ENCODE results near the gene TAF1C. TPM values are rescaled to one million over a fixed set of nuclear protein-coding genes. Genes with fewer than 3 reads are reported as not detected.

The TAF1C gene
- total RNA-seq, 1 experiment from 2014 or later = 79.7 TPM

- H3K36me3 ChIP-seq (ENCODE audit: control insufficient read depth, insufficient read depth, low read length) = no peaks in the 10 kb centered on the region
- ChIA-PET POLR2A (no interaction called here), CTCF (no interaction called here)
- Mint-ChIP-seq H3K36me3 (ENCODE audit: insufficient read depth, unreplicated experiment) (no peaks in the 10 kb centered on the region), H3K9me3 (ENCODE audit: unreplicated experiment) (no peaks in the 10 kb centered on the region), H3K27ac (ENCODE audit: unreplicated experiment) (no peak overlapping the region), H3K4me1 (ENCODE audit: low read depth, unreplicated experiment) (no peaks in the 10 kb centered on the region), H3K27me3 (ENCODE audit: insufficient read depth, unreplicated experiment) (peaks cover 8% of the 10 kb centered on the region), H3K4me3 (ENCODE audit: unreplicated experiment) (no peak overlapping the region)
- H3K27me3 ChIP-seq (replicated peaks; ENCODE audit: control insufficient read depth, insufficient read depth, low read length) = no peaks in the 10 kb centered on the region
- TF ChIP-seq, protein P1, sequence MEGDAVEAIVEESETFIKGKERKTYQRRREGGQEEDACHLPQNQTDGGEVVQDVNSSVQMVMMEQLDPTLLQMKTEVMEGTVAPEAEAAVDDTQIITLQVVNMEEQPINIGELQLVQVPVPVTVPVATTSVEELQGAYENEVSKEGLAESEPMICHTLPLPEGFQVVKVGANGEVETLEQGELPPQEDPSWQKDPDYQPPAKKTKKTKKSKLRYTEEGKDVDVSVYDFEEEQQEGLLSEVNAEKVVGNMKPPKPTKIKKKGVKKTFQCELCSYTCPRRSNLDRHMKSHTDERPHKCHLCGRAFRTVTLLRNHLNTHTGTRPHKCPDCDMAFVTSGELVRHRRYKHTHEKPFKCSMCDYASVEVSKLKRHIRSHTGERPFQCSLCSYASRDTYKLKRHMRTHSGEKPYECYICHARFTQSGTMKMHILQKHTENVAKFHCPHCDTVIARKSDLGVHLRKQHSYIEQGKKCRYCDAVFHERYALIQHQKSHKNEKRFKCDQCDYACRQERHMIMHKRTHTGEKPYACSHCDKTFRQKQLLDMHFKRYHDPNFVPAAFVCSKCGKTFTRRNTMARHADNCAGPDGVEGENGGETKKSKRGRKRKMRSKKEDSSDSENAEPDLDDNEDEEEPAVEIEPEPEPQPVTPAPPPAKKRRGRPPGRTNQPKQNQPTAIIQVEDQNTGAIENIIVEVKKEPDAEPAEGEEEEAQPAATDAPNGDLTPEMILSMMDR (IDR thresholded peaks at IDR 0.05; ENCODE audit: insufficient read depth in 1 of 2, low read depth in 1 of 2, low read length in 1 of 2, severe bottlenecking in 1 of 2, unreplicated experiment in 1 of 2) = no peak
- no peaks in the 10 kb centered on the region; the same call in 1 of the 2 replicates for H3K4me1 ChIP-seq
- intact Hi-C loops (cut with micrococcal nuclease; ENCODE audit: unreplicated experiment) = no loop called here
- DNase-seq = peak in 1 of 2 experiments; percentile 56
- BruUV-seq (replicated peaks) = no TSS peak
- no peak overlapping the region for H3K4me3 ChIP-seq (ENCODE audit: low read depth, low read length)
- no peaks in the 10 kb centered on the region for H3K9me3 ChIP-seq
These were observed 41.5 kb upstream of the TAF1C start for GRCh38 chr16:84228256-84228838.

DNA sequence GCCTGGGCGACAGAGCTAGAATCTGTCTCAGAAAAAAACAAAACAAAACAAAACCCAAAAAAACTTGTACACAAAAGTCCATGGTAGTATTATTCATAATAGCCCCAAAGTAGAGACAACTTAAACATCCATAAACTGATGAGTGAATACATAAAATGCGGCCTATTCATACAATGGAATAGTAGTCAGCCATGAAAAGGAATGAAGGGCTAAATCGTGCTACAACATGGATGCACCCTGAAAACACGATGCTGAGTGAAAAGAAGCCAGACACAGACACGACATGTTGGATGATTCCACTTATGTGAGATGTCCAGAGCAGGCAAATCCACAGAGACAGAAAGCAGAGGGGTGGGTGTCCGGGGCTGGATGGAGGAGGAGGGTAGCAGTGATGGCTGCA is 40.7 kb upstream of the TAF1C start:
- BruUV-seq (replicated peaks) = no TSS peak
- CTCF ChIA-PET = no interaction called here
- TF ChIP-seq, protein P1 (IDR thresholded peaks at IDR 0.05; ENCODE audit: insufficient read depth in 1 of 2, low read depth in 1 of 2, low read length in 1 of 2, severe bottlenecking in 1 of 2, unreplicated experiment in 1 of 2) = no peak
- Histone ChIP-seq H3K36me3 (ENCODE audit: control insufficient read depth, insufficient read depth, low read length) (no peaks in the 10 kb centered on the region), H3K9me3 (no peaks in the 10 kb centered on the region), H3K4me3 (ENCODE audit: low read depth, low read length) (no peak overlapping the region), H3K4me1 (no peaks in the 10 kb centered on the region; the same call in 1 of the 2 replicates), H3K27me3 (replicated peaks; ENCODE audit: control insufficient read depth, insufficient read depth, low read length) (no peaks in the 10 kb centered on the region)
- no peaks in the 10 kb centered on the region for H3K36me3 Mint-ChIP-seq (ENCODE audit: insufficient read depth, unreplicated experiment)
- POLR2A ChIA-PET = no interaction called here
- H3K4me1 Mint-ChIP-seq (ENCODE audit: low read depth, unreplicated experiment) = no peaks in the 10 kb centered on the region
- H3K9me3 Mint-ChIP-seq (ENCODE audit: unreplicated experiment) = no peaks in the 10 kb centered on the region
- H3K27me3 Mint-ChIP-seq (ENCODE audit: insufficient read depth, unreplicated experiment) = peaks cover 8% of the 10 kb centered on the region
- H3K27ac Mint-ChIP-seq (ENCODE audit: unreplicated experiment) = no peak overlapping the region
- no peak overlapping the region for H3K4me3 Mint-ChIP-seq (ENCODE audit: unreplicated experiment)
- intact Hi-C loops (cut with micrococcal nuclease; ENCODE audit: unreplicated experiment) = no loop called here
- DNase-seq = no peak

GRCh38 chr16:84226026-84226425 is 39.2 kb upstream of the TAF1C start:
- H3K36me3 ChIP-seq (ENCODE audit: control insufficient read depth, insufficient read depth, low read length) = no peaks in the 10 kb centered on the region
- no TSS peak for BruUV-seq (replicated peaks)
- H3K4me3 Mint-ChIP-seq (ENCODE audit: unreplicated experiment) = no peak overlapping the region
- ChIA-PET CTCF (interaction anchor here (1.2 kb wide), 1 partner anchor 86 kb away, joined by 4 read pairs; no protein-coding TSS in a partner anchor), POLR2A (no interaction called here)
- no peaks in the 10 kb centered on the region for H3K9me3 ChIP-seq
- H3K27ac Mint-ChIP-seq (ENCODE audit: unreplicated experiment) = no peak overlapping the region
- H3K4me1 ChIP-seq = no peaks in the 10 kb centered on the region; the same call in 1 of the 2 replicates
- H3K4me1 Mint-ChIP-seq (ENCODE audit: low read depth, unreplicated experiment) = no peaks in the 10 kb centered on the region
- no peaks in the 10 kb centered on the region for H3K36me3 Mint-ChIP-seq (ENCODE audit: insufficient read depth, unreplicated experiment)
- intact Hi-C loops (cut with micrococcal nuclease; ENCODE audit: unreplicated experiment) = no loop called here
- DNase-seq = no peak
- TF ChIP-seq, protein P1 (IDR thresholded peaks at IDR 0.05; ENCODE audit: insufficient read depth in 1 of 2, low read depth in 1 of 2, low read length in 1 of 2, severe bottlenecking in 1 of 2, unreplicated experiment in 1 of 2) = no peak
- H3K27me3 Mint-ChIP-seq (ENCODE audit: insufficient read depth, unreplicated experiment) = peaks cover 3% of the 10 kb centered on the region
- H3K9me3 Mint-ChIP-seq (ENCODE audit: unreplicated experiment) = no peaks in the 10 kb centered on the region
- H3K4me3 ChIP-seq (ENCODE audit: low read depth, low read length) = no peak overlapping the region
- H3K27me3 ChIP-seq (replicated peaks; ENCODE audit: control insufficient read depth, insufficient read depth, low read length) = no peaks in the 10 kb centered on the region
